ENCODE results near the gene NEK9. TPM values are rescaled to one million over a fixed set of nuclear protein-coding genes. Genes with fewer than 3 reads are reported as not detected.

Gene NEK9
- total and polyA plus RNA-seq, 2 experiments from 2014 or later = 16.3 to 31.1 TPM

GRCh38 chr14:75046899-75047298, 79.9 kb downstream of the NEK9 start (continued):
- TF ChIP-seq REST (IDR thresholded peaks at IDR 0.05; ENCODE audit: unreplicated experiment) (no peak), CTCF (conservative IDR thresholded peaks at IDR 0.05; ENCODE audit: low read depth in 2 of 2) (no peak), POLR2AphosphoS5 (IDR thresholded peaks at IDR 0.05; ENCODE audit: low read depth) (no peak)

- Mint-ChIP-seq H3K27ac (no peak overlapping the region), H3K4me1 (no peaks in the 10 kb centered on the region; the same call in 2 of the 3 replicates), H3K36me3 (ENCODE audit: low read depth) (no peaks in the 10 kb centered on the region), H3K4me3 (no peak overlapping the region), H3K9me3 (no peaks in the 10 kb centered on the region; the same call in 1 of the 3 replicates), H3K27me3 (ENCODE audit: insufficient read depth, low read depth, poor library complexity) (peaks cover 1% of the 10 kb centered on the region)
- H3K79me2 ChIP-seq (replicated peaks; ENCODE audit: insufficient read depth) = 0 out of 2 replicates have a peak, but pooled peaks cover 6% of the 10 kb centered on the region
- no peak for TF ChIP-seq ZNF331 (CRISPR knock-in tag; IDR thresholded peaks at IDR 0.05; ENCODE audit: low read depth)
- TF ChIP-seq EZH2 (IDR thresholded peaks at IDR 0.05; ENCODE audit: low read depth, unreplicated experiment) = no peak
- no peak for TF ChIP-seq REST (IDR thresholded peaks at IDR 0.05; ENCODE audit: unreplicated experiment)
- no peak for TF ChIP-seq STAT1 (IDR thresholded peaks at IDR 0.05; ENCODE audit: unreplicated experiment)
- no peak overlapping the region for H2AFZ ChIP-seq
- no peak overlapping the region for H3K4me3 ChIP-seq
- H3K4me1 ChIP-seq (ENCODE audit: insufficient read depth) = no peaks in the 10 kb centered on the region
- peak; percentile 20 for DNase-seq (ENCODE audit: low spot score)
- H3K4me2 ChIP-seq = no peak overlapping the region
- 0 out of 2 replicates have a peak, but pooled peaks cover 6% of the 10 kb centered on the region for H4K20me1 ChIP-seq (replicated peaks; ENCODE audit: insufficient read depth)
- no peak overlapping the region for H3K27ac ChIP-seq (ENCODE audit: low read depth)
- ATAC-seq = no peak
- no peaks in the 10 kb centered on the region for H3K36me3 ChIP-seq (ENCODE audit: insufficient read depth)
- no peaks in the 10 kb centered on the region for H3K9me2 ChIP-seq (ENCODE audit: insufficient read depth)
- no peaks in the 10 kb centered on the region for H3F3A ChIP-seq (replicated peaks; ENCODE audit: low read depth)
- no peaks in the 10 kb centered on the region for H3K27me3 ChIP-seq (ENCODE audit: insufficient read depth)
Measured at GRCh38 chr14:75046275-75046674, 80.6 kb downstream of the NEK9 start.
